GM21786 (cell line): Measurements from ENCODE around the gene ZNF492.
"Not testable (repeated sequence)": the region's sequence is repeated elsewhere in the genome, so short reads cannot be mapped to it uniquely, and the experiment has no call there.

Experiments used
- ATAC-seq: cut with Tn5 transposase; IDR thresholded peaks from one replicate; pipeline ENCODE4 v1.9.1; 2021; ENCODE audit not compliant: unreplicated experiment

The ZNF492 gene

DNA sequence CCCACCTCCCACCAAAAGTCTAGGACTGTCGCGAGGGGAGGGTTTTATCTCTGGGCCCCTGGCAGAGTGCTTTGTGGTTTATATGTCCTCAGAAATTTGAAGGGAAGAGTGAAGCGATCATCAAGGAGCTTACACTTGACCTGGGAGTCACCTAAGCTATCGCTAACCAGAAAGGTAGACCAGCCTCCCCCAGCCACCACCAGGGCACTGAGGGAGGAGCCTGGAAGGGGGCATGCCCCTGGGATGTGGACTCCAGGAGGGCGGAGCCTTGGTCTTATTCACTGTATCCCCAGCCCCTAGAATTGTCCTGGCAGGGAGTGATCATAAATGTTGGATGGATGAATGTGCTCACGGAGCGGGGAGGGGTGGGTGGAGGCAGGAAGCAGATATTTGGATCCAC is 16.9 kb upstream of the ZNF492 start:
- not testable (repeated sequence) for ATAC-seq

DNA sequence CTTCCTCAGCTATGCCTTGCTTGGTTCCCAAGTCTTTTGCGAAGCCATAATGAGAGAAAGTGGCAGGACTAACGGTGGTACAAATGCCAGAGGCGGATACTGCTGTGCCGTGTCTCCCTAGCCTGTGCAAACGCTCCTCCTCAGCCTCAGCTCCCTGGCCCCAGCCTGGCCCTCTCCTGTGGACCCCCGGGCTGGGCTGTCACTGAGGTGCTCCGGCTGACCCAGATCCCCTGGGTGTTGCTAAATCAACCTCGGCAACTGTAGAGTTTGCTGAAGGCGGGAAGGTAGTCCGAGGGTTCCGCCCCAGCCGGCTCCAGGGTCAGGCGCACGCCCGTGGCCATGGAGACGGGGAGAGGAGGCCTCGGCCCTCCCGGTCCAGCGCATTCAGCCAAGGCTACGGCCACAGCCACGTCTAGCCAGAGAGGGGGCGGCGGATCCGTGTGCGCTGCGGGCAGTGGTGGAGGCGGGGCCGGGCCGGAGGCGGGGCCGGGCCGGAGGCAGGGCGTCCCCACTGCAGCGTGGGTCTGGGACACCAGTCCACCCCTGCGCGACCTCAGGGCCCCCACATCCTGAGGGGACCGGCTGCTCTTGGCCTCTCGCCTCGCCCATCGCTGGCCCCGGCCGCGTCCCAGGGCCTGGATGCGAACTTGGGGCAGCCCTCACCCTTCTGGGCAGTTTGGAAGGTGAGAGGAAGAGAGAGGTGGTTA is 16.4 kb upstream of the ZNF492 start:
- no peak for ATAC-seq

DNA sequence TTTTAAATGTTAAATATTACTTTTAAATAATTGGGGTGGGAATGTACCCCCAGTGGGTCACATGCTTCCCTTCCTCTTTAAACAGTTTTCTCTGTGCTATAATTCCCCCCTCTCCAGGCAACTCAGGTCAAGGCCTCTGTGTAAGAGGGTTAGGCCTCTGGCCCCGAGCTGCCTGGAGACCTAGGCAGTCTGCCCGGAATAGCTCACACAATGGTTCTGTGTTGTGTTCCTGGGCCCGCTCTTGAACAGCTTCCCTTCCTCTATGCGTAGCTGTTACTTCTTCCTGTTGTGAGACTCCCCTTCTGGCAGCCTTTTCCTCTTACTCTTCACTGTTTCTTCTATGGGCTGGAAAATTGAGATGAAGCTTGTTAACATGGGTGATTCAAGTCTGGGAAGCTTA is 14.8 kb upstream of the ZNF492 start:
- no peak for ATAC-seq

DNA sequence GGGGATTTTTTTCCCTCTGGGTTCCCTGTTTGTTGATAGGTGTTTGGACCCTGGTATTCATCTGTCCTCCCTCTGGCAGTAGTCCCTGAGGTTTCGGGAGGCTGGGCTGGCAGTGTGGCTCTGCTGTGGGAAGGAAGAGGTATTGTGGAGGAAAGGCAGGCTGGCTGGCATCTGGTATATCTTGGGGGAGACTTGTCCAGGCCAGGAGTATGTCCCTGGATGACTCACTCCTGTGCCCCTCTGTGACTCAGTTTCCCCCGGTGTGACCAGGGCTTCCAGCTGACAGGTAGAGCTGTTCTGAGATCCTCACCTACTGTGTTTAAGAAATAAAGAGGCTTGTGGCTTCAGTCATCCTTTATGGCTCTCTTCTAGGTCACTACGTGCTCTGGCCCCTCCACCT is 14.2 kb upstream of the ZNF492 start:
- no peak for ATAC-seq

DNA sequence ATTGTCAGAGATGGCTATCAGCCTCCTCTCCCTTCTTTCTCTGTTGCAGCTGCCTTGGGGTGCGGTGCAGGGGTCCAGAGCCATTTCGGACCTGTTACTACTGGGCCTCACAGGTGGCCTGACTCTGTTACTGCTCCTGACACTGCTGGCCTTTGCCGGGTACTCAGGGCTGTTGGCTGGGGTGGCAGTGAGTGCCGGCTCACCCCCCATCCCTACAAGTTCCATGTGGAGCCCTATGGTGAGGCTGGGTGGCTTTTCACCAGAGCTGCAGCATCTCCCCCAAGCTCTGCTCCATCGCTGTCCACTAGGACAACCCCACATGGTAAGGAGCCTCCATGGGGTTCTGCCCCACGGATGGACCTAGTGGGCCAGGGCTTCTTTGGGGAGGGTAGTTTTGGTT is 13.7 kb upstream of the ZNF492 start:
- no peak for ATAC-seq

DNA sequence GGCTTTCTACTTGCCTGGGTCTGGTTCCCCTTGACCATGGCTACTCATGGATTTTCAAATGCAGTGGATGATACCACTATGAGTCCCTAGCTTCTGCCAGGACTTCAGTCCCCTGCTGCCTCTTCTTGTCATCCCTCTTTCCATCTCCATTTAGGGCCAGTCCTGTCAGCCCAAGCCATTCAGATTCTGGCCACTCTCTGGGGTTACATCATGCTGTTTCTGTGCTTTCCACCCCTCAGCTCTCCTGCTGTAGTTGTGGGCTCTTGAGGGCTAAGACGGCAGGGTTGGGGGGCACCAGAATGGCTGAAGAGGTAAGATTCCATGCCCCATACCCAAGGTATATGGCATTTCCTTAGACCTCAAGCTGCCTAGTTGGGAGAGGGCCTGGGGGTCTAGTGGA is 13.2 kb upstream of the ZNF492 start:
- ATAC-seq, result no peak

DNA sequence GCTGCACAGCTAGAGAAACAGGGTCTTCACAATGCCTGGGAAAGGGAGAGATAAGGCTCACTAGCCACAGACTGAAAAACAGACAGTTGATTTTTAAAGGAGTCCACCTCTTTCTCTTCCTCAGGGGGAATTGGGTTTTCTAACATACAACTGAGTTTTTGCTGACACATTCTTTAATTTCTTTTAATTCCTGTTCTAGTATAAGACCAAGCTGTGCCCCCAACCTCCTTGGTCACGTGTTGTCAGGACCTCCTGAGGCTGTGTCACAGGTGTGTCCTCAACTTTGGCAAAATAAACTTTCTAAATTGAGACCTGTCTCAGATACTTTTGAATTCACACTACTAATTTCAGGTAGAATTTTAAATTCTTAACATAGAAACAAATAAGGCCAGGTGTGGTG is 12.1 kb upstream of the ZNF492 start:
- ATAC-seq, result no peak

DNA sequence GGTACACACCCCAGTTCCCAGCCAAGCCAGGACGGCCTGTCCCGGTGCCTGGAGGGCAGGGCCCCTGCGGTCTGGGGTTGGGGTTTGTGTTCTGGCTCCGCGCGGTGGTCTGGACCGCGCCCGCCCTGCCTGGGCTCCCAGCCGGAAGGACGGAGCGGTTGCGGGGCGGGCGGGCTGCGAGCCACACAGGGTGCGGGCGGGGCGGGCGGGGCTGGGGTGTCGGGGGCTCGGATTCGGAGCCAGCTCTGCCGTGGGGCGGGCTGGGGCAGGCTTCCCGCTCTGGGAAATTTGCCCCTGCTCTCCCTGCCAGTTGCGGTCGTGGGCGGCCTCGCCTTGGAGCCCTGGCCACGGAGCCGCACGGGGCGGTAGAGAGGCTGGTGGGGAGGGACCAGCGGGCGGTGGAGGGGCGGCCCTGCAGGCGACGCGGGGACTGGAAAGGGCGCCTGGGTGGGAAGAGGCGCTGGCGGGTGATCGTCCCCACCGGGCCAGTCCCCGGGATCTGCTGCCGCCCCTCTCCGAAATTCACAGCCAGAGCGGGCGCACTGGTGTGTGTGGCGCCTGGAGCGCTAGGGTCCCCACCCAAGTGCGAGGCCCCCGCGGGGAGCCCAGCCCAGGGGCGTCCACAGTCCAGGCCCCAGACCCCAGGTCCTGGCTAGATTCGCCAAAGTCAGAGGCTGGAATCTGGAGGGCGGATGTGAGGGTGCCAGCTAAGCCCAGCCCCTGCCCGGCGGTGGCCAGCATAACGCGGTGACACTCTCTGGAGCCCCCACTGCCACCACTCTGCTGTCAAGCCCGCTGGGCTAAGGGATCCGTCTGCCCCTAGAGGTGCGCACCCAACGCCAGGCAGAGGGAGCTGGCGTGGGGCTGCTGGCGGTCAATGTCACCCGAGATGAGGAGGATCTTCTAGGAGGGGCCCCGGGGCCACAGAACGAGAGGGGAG is 11.0 kb upstream of the ZNF492 start:
- no peak for ATAC-seq

DNA sequence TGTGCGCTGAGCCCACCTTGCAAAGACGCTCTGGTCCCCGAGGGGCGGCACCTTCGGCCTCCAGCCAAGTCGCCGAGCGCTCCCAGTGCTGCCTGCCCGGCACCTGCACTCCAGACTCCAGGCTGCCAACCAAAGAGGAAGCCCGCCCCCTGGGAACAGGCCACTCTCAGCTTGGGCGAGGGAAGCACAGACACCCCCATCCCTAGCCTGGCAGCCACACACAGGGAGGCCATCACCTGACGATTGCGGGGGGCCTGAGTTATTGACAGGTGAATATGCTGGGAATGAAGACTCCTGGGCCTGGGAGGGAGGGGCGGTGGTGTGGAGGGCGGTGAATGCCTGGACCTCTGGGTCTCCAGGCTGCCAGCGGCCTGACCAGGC is 10.3 kb upstream of the ZNF492 start:
- no peak for ATAC-seq

DNA sequence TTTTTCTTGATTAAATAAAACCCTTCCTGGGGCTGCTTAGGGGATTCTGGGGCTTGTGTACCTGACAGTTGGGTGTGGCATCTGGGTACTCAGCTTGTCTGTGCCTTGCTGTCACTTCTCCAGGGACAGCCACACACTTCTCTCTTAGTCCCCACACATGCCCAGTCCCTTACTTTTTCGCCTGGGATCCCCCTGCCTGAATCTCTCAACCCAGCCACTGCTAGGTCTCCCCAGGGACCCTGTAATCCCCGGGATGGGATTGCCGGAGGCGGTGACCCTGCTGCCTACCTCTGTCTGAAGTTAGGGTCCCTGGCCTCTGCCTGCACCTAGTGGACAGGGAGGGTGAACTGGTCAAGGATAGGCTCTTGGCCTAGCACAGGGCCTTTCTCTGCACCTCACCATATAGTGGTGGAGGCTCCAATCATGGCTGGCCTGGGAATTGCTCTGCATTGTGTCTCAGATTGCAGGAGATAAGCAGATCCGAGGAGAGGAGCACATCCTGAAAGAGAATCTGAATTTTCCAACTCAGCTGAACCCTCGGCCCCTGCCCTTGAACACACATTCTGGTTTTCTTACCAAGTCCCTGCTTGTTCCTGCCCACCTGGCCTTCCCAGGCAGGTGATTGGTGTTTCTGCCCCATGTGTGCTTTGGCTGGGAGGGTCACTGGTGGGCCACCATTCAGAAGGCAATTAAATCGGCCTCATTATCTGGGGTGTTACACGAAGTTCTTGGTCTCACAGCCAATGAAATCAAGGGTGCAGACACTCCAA is 8.7 kb upstream of the ZNF492 start:
- ATAC-seq, result no peak

DNA sequence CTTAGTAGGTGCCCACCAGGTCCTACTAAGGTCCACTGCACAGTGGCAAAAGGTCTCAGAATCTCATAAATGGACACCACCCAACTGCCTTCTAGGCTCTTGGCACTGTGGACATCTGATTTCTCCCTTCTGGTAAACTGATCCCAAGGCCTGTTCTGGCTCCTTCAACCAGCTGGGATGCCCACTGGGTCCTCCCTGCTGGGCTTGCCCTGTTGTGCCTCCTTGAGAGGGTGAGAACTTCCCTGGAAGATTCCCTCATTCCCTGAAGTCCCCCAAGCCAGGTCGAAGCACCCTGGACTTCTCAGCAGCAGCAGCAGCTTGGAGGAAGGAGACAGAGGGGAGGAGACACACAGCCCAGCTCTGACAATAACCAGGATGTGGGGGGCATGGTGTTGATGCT is 6.6 kb upstream of the ZNF492 start:
- no peak for ATAC-seq

DNA sequence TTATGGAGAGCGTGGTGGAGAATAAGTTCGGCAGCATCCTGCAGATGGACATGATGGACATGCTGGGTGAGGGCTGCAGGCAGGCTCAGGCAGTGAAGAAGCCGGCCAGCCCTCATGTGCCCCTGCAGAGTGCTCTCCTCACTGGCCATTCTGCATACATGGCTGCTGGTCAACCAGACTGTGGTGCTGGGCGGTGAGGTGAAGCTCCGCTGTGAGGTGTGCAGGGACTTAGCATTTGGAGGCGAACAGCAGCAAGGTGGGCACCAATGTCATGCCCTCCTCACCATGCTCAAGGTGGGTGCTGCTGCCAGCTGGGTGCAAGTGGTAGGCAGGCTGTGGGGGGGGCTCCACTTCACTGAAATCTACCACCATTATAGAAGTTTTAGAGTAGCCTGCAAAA is 5.7 kb upstream of the ZNF492 start:
- ATAC-seq, result no peak

DNA sequence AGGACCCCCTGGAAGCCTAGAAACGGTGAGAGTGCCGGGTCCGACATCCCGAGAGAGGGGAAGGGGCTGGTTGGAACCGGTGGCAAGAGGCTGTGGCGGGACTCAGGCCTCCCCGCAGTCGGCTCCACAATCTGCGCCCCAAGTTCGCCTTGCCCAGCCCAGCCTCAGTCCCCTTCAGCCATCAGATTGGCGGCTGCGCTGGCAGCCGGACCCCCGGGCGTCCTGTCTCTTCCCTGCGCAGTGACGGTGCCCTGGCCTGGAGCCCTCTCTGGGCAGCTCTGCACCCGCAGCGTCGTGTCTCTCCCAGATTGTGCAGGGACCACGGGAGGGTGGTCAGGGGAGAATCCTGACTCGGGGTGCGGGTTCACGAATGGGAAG is 315 bp downstream of the ZNF492 start:
- no peak for ATAC-seq

DNA sequence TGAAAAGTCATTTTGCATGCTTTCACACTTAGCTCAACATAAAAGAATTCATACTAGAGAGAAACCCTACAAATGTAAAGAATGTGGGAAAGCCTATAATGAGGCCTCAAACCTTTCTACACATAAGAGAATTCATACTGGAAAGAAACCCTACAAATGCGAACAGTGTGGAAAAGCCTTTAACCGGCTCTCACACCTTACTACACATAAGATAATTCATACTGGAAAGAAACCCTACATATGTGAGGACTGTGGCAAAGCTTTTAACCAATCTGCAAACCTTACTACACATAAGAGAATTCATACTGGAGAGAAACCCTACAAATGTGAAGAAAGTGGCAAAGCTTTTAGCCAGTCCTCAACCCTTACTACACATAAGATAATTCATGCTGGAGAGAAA is 51.4 kb downstream of the ZNF492 start:
- ATAC-seq, result not testable (repeated sequence)

DNA sequence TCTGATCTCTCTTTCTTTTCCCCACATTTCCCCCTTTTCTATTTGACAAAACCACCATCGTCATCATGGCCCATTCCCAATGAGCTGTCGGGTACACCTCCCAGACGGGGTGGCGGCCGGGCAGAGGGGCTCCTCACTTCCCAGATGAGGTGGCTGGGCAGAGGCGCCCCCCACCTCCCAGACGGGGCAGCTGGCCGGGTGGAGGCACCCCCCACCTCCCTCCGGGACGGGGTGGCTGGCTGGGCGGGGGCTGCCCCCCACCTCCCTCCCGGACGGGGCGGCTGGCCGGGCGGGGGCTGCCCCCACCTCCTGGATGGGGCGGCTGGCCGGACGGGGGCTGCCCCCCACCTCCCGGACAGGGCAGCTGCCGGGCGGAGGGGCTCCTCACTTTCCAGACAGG is 68.5 kb downstream of the ZNF492 start:
- not testable (repeated sequence) for ATAC-seq

DNA sequence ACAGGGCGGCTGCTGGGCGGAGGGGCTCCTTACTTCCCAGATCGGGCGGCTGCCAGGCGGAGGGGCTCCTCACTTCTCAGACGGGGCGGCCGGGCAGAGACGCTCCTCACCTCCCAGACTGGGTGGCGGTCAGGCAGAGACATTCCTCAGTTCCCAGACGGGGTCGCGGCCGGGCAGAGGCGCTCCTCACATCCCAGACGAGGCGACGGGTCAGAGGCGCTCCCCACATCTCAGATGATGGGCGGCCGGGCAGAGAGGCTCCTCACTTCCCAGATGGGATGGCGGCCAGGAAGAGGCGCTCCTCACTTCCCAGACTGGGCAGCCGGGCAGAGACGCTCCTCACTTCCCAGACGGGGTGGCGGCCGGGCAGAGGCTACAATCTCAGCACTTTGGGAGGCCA is 69.0 kb downstream of the ZNF492 start:
- not testable (repeated sequence) for ATAC-seq

DNA sequence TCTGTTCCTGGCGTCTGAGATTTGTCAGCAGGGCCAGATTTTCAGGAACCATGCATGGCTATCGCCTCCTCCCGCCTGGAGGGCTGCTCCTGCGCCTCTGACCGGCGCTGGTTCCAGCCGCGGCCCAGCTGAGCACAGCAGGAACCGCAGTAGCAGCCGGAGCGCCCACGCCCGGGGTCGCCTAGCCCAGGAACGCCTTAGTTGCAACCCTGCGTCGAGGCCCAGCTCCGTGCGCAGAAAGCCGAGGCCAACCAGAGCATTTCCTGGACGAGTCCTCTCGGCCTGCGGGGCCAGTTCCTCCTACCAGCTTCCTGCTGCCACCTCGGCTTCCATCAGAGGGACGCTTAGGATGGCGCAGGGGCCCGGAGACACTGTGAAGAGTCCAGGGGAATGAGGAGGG is 74.9 kb downstream of the ZNF492 start:
- ATAC-seq, result no peak
